Measurements from ENCODE around the gene FNBP1.

FNBP1 gene

Small RNA genes lying within 50 kb of the gene (small RNA-seq; reads per million reads assigned to genes)
- 0 to 0.09 reads per million in 2 experiments for gene MIR6855
